Measurements from ENCODE around the gene SETBP1. TPM values are rescaled to one million over a fixed set of nuclear protein-coding genes. Genes with fewer than 3 reads are reported as not detected.

SETBP1 gene
- total and polyA plus RNA-seq, 9 of the 15 experiments (the other 6 are each of a cell fraction or from before 2014, with no cell fraction given), result under 0.01 to 0.13 (median 0.04) TPM

GRCh38 chr18:44914028-44914427, 233.3 kb downstream of the SETBP1 start:
- Histone ChIP-seq H3K36me3 (ENCODE audit: control insufficient read depth, insufficient read depth, low read length) (no peaks in the 10 kb centered on the region), H3K9me3 (replicated peaks; ENCODE audit: control insufficient read depth, insufficient read depth, low read depth, low read length) (no peaks in the 10 kb centered on the region), H3K27me3 (ENCODE audit: control insufficient read depth in 2 of 2, insufficient read depth in 2 of 2, low read length in 2 of 2) (no peaks in the 10 kb centered on the region), H3K4me2 (ENCODE audit: insufficient read depth, low read length) (no peak overlapping the region), H3K9ac (ENCODE audit: insufficient read depth in 1 of 2, low read depth in 2 of 2, low read length in 2 of 2) (no peak overlapping the region), H3K9me1 (ENCODE audit: control insufficient read depth, insufficient read depth, low read length) (no peaks in the 10 kb centered on the region), H3K79me2 (ENCODE audit: control insufficient read depth, insufficient read depth, low read length) (no peaks in the 10 kb centered on the region), H3K4me1 (replicated peaks in 1 of 2; ENCODE audit: control insufficient read depth in 2 of 2, insufficient read depth in 2 of 2, low read length in 2 of 2) (no peaks in the 10 kb centered on the region), H4K20me1 (replicated peaks; ENCODE audit: control insufficient read depth, insufficient read depth, low read length) (no peaks in the 10 kb centered on the region), H3K4me3 (no peak overlapping the region), H2AFZ (ENCODE audit: low read depth, low read length) (no peak overlapping the region), H3K27ac (ENCODE audit: extremely low read depth, low read depth, low read length) (no peak overlapping the region)
- in situ Hi-C loops (cut with MboI) (no loop called here), intact Hi-C loops (cut with micrococcal nuclease) (no loop called here)
- DNase-seq (ENCODE audit: extremely low read depth in 1 of 4, low spot score in 3 of 4), result no peak
- WGBS (ENCODE audit: insufficient coverage, low coverage, missing lambda C conversion rate), result 0% methylated on average over 5 of the region's 5 CpGs
- ChIA-PET POLR2A (no interaction called here), CTCF (ENCODE audit: low intra/inter-chr PET ratio) (no interaction called here)
- no TSS peak for BruUV-seq (replicated peaks)
- no peak for ATAC-seq
- FAIRE-seq, result no peak
- TF ChIP-seq ZEB2 (IDR thresholded peaks at IDR 0.05), result no peak
- TF ChIP-seq GMEB1 (CRISPR knock-in tag; IDR thresholded peaks at IDR 0.05), result no peak
- no peak for TF ChIP-seq C11orf30 (IDR thresholded peaks at IDR 0.05; ENCODE audit: low read depth)
- TF ChIP-seq POLR3A (IDR thresholded peaks at IDR 0.05; ENCODE audit: borderline replicate concordance, extremely low read depth, insufficient read depth, insufficient read length), result no peak
- no peak for TF ChIP-seq RFX5 (IDR thresholded peaks at IDR 0.05; ENCODE audit: low read depth, low read length)
- no peak for TF ChIP-seq ZNF507 (tag; conservative IDR thresholded peaks at IDR 0.05)
- TF ChIP-seq PTRF (tag; IDR thresholded peaks at IDR 0.05), result no peak
- no peak for TF ChIP-seq ZNF431 (CRISPR knock-in tag; IDR thresholded peaks at IDR 0.05)
- no peak for TF ChIP-seq RBM34 (IDR thresholded peaks at IDR 0.05; ENCODE audit: borderline replicate concordance, insufficient read depth, low read length)
- no peak for TF ChIP-seq ZNF23 (CRISPR knock-in tag; IDR thresholded peaks at IDR 0.05)
- TF ChIP-seq NRF1 (conservative IDR thresholded peaks at IDR 0.05 in 1 of 2, IDR thresholded peaks at IDR 0.05 in 1 of 2), result no peak
- TF ChIP-seq NFATC3 (IDR thresholded peaks at IDR 0.05), result no peak
- no peak for TF ChIP-seq FIP1L1 (IDR thresholded peaks at IDR 0.05; ENCODE audit: low read depth, low read length, poor library complexity, severe bottlenecking)
- TF ChIP-seq MTF1 (CRISPR knock-in tag; IDR thresholded peaks at IDR 0.05; ENCODE audit: borderline replicate concordance), result no peak
- no peak for TF ChIP-seq BHLHE40 (IDR thresholded peaks at IDR 0.05; ENCODE audit: low read length)
